ENCODE results near the gene PLXNA4.

The PLXNA4 gene

GRCh38 chr7:132138817-132139216, 437.5 kb downstream of the PLXNA4 start:
- H3K4me3 ChIP-seq (ENCODE audit: low read depth, low read length, poor library complexity, severe bottlenecking) = no peak overlapping the region
- H3K9me3 ChIP-seq (ENCODE audit: low read length) = no peaks in the 10 kb centered on the region
- H2AFZ ChIP-seq (ENCODE audit: low read length) = no peak overlapping the region
- H3K9me2 ChIP-seq (ENCODE audit: low read depth, low read length) = no peaks in the 10 kb centered on the region
- no peaks in the 10 kb centered on the region for H3K36me3 ChIP-seq (ENCODE audit: insufficient read depth, low read length)
- no peaks in the 10 kb centered on the region for H4K20me1 ChIP-seq (ENCODE audit: insufficient read depth, low read length)
- H3K4me1 ChIP-seq (ENCODE audit: insufficient read depth, low read length, severe bottlenecking) = no peaks in the 10 kb centered on the region
- no peak overlapping the region for H3K9ac ChIP-seq (ENCODE audit: low read length)
- H3K27ac ChIP-seq (ENCODE audit: low read depth, low read length, poor library complexity, severe bottlenecking) = no peak overlapping the region
- H3K4me2 ChIP-seq (ENCODE audit: low read length) = no peak overlapping the region
- H3F3A ChIP-seq (ENCODE audit: insufficient read depth, low read length) = no peaks in the 10 kb centered on the region
- H3K79me2 ChIP-seq (ENCODE audit: insufficient read depth, low read length) = no peaks in the 10 kb centered on the region
- TF ChIP-seq EZH2 (IDR thresholded peaks at IDR 0.05; ENCODE audit: borderline replicate concordance, low read length) (no peak), CTCF (IDR thresholded peaks at IDR 0.05; ENCODE audit: low read length) (no peak)
- no peaks in the 10 kb centered on the region for H3K27me3 ChIP-seq (ENCODE audit: insufficient read depth, low read length)

- Histone ChIP-seq H3K9ac (ENCODE audit: low read length) (no peak overlapping the region), H3K9me3 (ENCODE audit: low read length) (no peaks in the 10 kb centered on the region), H3K4me1 (ENCODE audit: insufficient read depth, low read length, severe bottlenecking) (no peaks in the 10 kb centered on the region), H2AFZ (ENCODE audit: low read length) (no peak overlapping the region), H3K27me3 (ENCODE audit: insufficient read depth, low read length) (no peaks in the 10 kb centered on the region), H3K27ac (ENCODE audit: low read depth, low read length, poor library complexity, severe bottlenecking) (no peak overlapping the region), H3K79me2 (ENCODE audit: insufficient read depth, low read length) (no peaks in the 10 kb centered on the region), H3K4me3 (ENCODE audit: low read depth, low read length, poor library complexity, severe bottlenecking) (no peak overlapping the region), H3F3A (ENCODE audit: insufficient read depth, low read length) (no peaks in the 10 kb centered on the region), H4K20me1 (ENCODE audit: insufficient read depth, low read length) (no peaks in the 10 kb centered on the region), H3K4me2 (ENCODE audit: low read length) (no peak overlapping the region), H3K9me2 (ENCODE audit: low read depth, low read length) (no peaks in the 10 kb centered on the region), H3K36me3 (ENCODE audit: insufficient read depth, low read length) (no peaks in the 10 kb centered on the region)
- TF ChIP-seq CTCF (IDR thresholded peaks at IDR 0.05; ENCODE audit: low read length) (no peak), EZH2 (IDR thresholded peaks at IDR 0.05; ENCODE audit: borderline replicate concordance, low read length) (no peak)
Observed at GRCh38 chr7:132137681-132138080, 438.6 kb downstream of the PLXNA4 start.

- no peak overlapping the region for H3K27ac ChIP-seq (ENCODE audit: low read depth, low read length, poor library complexity, severe bottlenecking)
- no peak overlapping the region for H2AFZ ChIP-seq (ENCODE audit: low read length)
- H3K4me3 ChIP-seq (ENCODE audit: low read depth, low read length, poor library complexity, severe bottlenecking) = no peak overlapping the region
- H3K9me3 ChIP-seq (ENCODE audit: low read length) = no peaks in the 10 kb centered on the region
- H4K20me1 ChIP-seq (ENCODE audit: insufficient read depth, low read length) = no peaks in the 10 kb centered on the region
- no peaks in the 10 kb centered on the region; the same call in 1 of the 2 replicates for H3K27me3 ChIP-seq (ENCODE audit: insufficient read depth, low read length)
- no peak overlapping the region for H3K9ac ChIP-seq (ENCODE audit: low read length)
- no peaks in the 10 kb centered on the region for H3K4me1 ChIP-seq (ENCODE audit: insufficient read depth, low read length, severe bottlenecking)
- no peak for TF ChIP-seq EZH2 (IDR thresholded peaks at IDR 0.05; ENCODE audit: borderline replicate concordance, low read length)
- no peak for TF ChIP-seq CTCF (IDR thresholded peaks at IDR 0.05; ENCODE audit: low read length)
- no peak overlapping the region for H3K4me2 ChIP-seq (ENCODE audit: low read length)
- no peaks in the 10 kb centered on the region for H3K79me2 ChIP-seq (ENCODE audit: insufficient read depth, low read length)
- H3K9me2 ChIP-seq (ENCODE audit: low read depth, low read length) = no peaks in the 10 kb centered on the region
- no peaks in the 10 kb centered on the region for H3K36me3 ChIP-seq (ENCODE audit: insufficient read depth, low read length)
- no peaks in the 10 kb centered on the region for H3F3A ChIP-seq (ENCODE audit: insufficient read depth, low read length)
Observed at GRCh38 chr7:132135746-132136385, 440.4 kb downstream of the PLXNA4 start.
